HCT116 (cell line): ENCODE data around the gene SLC16A1. TPM values are rescaled to one million over a fixed set of nuclear protein-coding genes. Genes with fewer than 3 reads are reported as not detected.

Experiments used
- ATAC-seq: fragments of 200-7000 bp; cut with Tn5 transposase; 2 replicates; pipeline ENCODE4 v1.9.1; 2020; ENCODE audit warnings: mild to moderate bottlenecking, moderate library complexity
- BruUV-seq: library from RNA; stranded (reverse); fragments of 400-500 nt; replicated peaks from 2 replicates; lab custom pipeline; 2021; lab: Mats Ljungman, UMichigan
- CTCF ChIA-PET: fragments of 300-600 bp; sonication (Branson Sonifier 250); formaldehyde crosslinking; loops from one replicate; lab custom pipeline; 2021; ENCODE audit warnings: antibody characterized with exemption; lab: Charles Lee
- POLR2A ChIA-PET: fragments of 300-600, 350-600 bp; sonication (Branson Sonifier 250); formaldehyde crosslinking; loops from one replicate; lab custom pipeline; 2021; ENCODE audit warnings: antibody characterized with exemption; lab: Charles Lee
- RAD21 ChIA-PET, 2 experiments: fragments of 300-600 bp; sonication (Branson Sonifier 250); formaldehyde crosslinking; loops; one replicate each; lab custom pipeline; 2023; ENCODE audit warnings: low total read pairs in 2 of 2; ENCODE audit not compliant: uncharacterized antibody in 2 of 2, unreplicated experiment in 2 of 2, low non-redundant PET in 1 of 2; lab: Charles Lee
- DNase-seq: peaks from one replicate; pipeline ENCODE4 v3.0.0-alpha.2; 2010; ENCODE audit warnings: low read depth, low spot score
- H2AFZ ChIP-seq: fragments of 200-600 bp; shearing (Covaris generic), sonication (generic); 2 replicates; pipeline ENCODE4 v1.6.1; 2017; ENCODE audit warnings: low read depth, mixed run types, mixed read lengths, antibody characterized with exemption, low read length; ENCODE audit not compliant: poor library complexity, severe bottlenecking
- H3K27ac ChIP-seq: 2 replicates; pipeline ENCODE4 v1.5.1; 2012; ENCODE audit warnings: low read depth, low read length
- H3K27me3 ChIP-seq: fragments of 200-600 bp; sonication (generic); 2 replicates; pipeline ENCODE4 v1.6.1; 2016; ENCODE audit warnings: mixed run types, low read length, mixed read lengths; ENCODE audit not compliant: insufficient read depth
- H3K36me3 ChIP-seq, 2 experiments: fragments of 200-500 bp in 1 of 2; fragments of 200-600 bp in 1 of 2; sonication (Bioruptor generic) in 1 of 2; sonication (generic) in 1 of 2; 2 replicates each; pipeline versions ENCODE4 v1.5.1 to v1.6.1; 2014 to 2016; ENCODE audit warnings: low read length in 2 of 2, inconsistent platforms in 1 of 2, mixed read lengths in 1 of 2, mixed run types in 1 of 2; ENCODE audit not compliant: insufficient read depth in 2 of 2, control insufficient read depth in 1 of 2
- H3K4me1 ChIP-seq, 2 experiments: fragments of 200-600 bp in 1 of 2; sonication (generic) in 1 of 2; 2 replicates each; pipeline versions ENCODE4 v1.5.1 to v1.6.1; 2012 to 2017; ENCODE audit warnings: low read length in 2 of 2, inconsistent platforms in 1 of 2, mild to moderate bottlenecking in 1 of 2, mixed read lengths in 1 of 2, mixed run types in 1 of 2, moderate library complexity in 1 of 2; ENCODE audit not compliant: insufficient read depth in 2 of 2, control insufficient read depth in 1 of 2
- H3K4me2 ChIP-seq: fragments of 200-600 bp; sonication (generic); 2 replicates; pipeline ENCODE4 v1.6.1; 2017; ENCODE audit warnings: mixed run types, low read length, mixed read lengths
- H3K4me3 ChIP-seq, 2 experiments: fragments of 200-600 bp in 1 of 2; sonication (generic) in 1 of 2; replicated peaks in 1 of 2; 2 replicates each; pipeline ENCODE4 v1.5.1; 2011 to 2016; ENCODE audit warnings: low read length in 2 of 2, control low read depth in 1 of 2, low read depth in 1 of 2, mild to moderate bottlenecking in 1 of 2, mixed read lengths in 1 of 2, mixed run types in 1 of 2
- H3K79me2 ChIP-seq: fragments of 200-600 bp; sonication (generic); 2 replicates; pipeline ENCODE4 v1.6.1; 2017; ENCODE audit warnings: mild to moderate bottlenecking, mixed run types, low read length, moderate library complexity, mixed read lengths; ENCODE audit not compliant: insufficient read depth
- H3K9ac ChIP-seq: fragments of 200-600 bp; sonication (generic); 2 replicates; pipeline ENCODE4 v1.6.1; 2016; ENCODE audit warnings: low read length, mixed read lengths
- H3K9me2 ChIP-seq: fragments of 200-600 bp; sonication (generic), shearing (Covaris generic); 2 replicates; pipeline ENCODE4 v1.6.1; 2017; ENCODE audit warnings: mixed run types, mild to moderate bottlenecking, moderate library complexity; ENCODE audit not compliant: insufficient read depth
- H3K9me3 ChIP-seq, 2 experiments: fragments of 200-500 bp in 1 of 2; fragments of 200-600 bp in 1 of 2; sonication (Bioruptor generic) in 1 of 2; sonication (generic) in 1 of 2; 2 replicates each; pipeline ENCODE4 v1.6.1; 2014 to 2017; ENCODE audit warnings: low read length in 2 of 2, mixed read lengths in 2 of 2, inconsistent platforms in 1 of 2, low read depth in 1 of 2, mild to moderate bottlenecking in 1 of 2, mixed run types in 1 of 2, moderate library complexity in 1 of 2; ENCODE audit not compliant: control insufficient read depth in 1 of 2, insufficient read depth in 1 of 2
- H4K20me1 ChIP-seq: fragments of 200-600 bp; sonication (generic), shearing (Covaris generic); 2 replicates; pipeline ENCODE4 v1.6.1; 2017; ENCODE audit warnings: mixed run types, mild to moderate bottlenecking, moderate library complexity; ENCODE audit not compliant: insufficient read depth
- EGR1 ChIP-seq: IDR thresholded peaks from 2 replicates; pipeline ENCODE4 v1.6.1; 2012; ENCODE audit warnings: low read depth
- POLR2AphosphoS5 ChIP-seq: IDR thresholded peaks from 2 replicates; pipeline ENCODE4 v1.6.1; 2011; ENCODE audit warnings: mild to moderate bottlenecking, low read depth, low read length, moderate library complexity
- SP1 ChIP-seq: IDR thresholded peaks from 2 replicates; pipeline ENCODE4 v1.6.1; 2012; ENCODE audit warnings: low read depth
- YY1 ChIP-seq: IDR thresholded peaks from 2 replicates; pipeline ENCODE4 v1.6.1; 2011; ENCODE audit warnings: low read length, low read depth, moderate library complexity, mild to moderate bottlenecking; ENCODE audit not compliant: insufficient replicate concordance; ENCODE audit errors: extremely low read depth
- intact Hi-C: fragments of 100-400 bp; cut with micrococcal nuclease; formaldehyde crosslinking; loops from 2 replicates; pipeline ENCODE4 v1.10.0; 2022
- total RNA-seq: library from RNA; stranded (reverse); gene quantifications from one replicate; pipeline ENCODE4 v1.2.1, GENCODE V29; 2021; ENCODE audit not compliant: unreplicated experiment
- TF ChIP-seq, protein P1 (sequence below): IDR thresholded peaks from 2 replicates; pipeline ENCODE4 v1.6.1; 2012

Gene SLC16A1
- total RNA-seq, 1 experiment from 2014 or later: 96.7 TPM

DNA sequence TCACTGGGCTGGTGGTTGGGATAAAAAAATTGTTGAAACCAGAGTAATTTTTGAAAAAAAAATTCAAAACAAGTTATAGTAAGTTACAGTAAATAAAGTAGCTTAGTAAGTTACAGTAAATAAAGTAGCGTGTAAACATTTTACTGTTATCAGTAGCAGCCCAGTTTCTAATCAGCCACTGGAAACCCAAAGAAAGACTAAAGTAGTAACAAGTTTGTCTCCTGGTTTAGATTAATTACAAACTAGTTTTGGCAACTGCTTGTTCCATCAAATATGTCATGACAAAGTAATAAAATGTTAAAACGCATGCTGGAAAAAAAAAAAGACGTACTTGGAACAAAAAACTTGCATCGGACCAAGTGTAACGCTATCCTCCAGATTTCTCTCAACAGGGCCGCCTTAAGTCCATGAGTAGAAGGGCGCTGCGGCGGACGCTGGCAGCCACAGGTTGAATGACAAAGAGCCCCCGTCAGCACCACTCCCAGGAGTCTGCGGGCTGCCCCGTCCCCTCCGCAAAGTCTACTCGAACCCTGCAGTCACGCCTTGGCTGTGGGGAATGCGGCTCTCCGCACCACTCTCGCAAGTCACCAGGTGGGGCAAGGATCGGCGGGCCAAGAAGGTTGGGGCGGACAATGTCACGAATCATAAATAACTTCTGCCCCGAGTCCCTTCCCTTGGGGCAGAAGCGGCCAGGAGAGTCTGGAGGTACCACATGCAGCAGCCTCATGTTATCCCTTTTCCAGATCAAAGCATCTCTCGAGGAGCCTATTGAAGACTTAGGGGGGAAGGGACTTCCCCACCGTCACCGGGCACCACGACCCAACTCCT is 837 bp downstream of the SLC16A1 start:
- Histone ChIP-seq H3K4me2 (peak overlapping the region; percentile 92), H3K9me2 (no peaks in the 10 kb centered on the region), H3K27ac (peak overlapping the region; percentile 87), H3K4me3 (peak overlapping the region; percentile 76 to 84), H3K9ac (peak overlapping the region; percentile 91), H3K36me3 (peaks cover 0 to under 1% of the 10 kb centered on the region in 2 experiments; a peak in 1 of 4 replicates), H3K79me2 (peaks cover 93% of the 10 kb centered on the region), H2AFZ (no peak overlapping the region), H3K4me1 (peaks cover 8 to 32% of the 10 kb centered on the region in 2 experiments), H3K9me3 (no peaks in the 10 kb centered on the region), H3K27me3 (no peaks in the 10 kb centered on the region), H4K20me1 (peaks cover 21% of the 10 kb centered on the region; the same call in 1 of the 2 replicates)
- ATAC-seq (peak; percentile 44), DNase-seq (peak; percentile 38)
- TSS peak; percentile 47 for BruUV-seq
- TF ChIP-seq YY1 (peak; percentile 27), SP1 (no peak), EGR1 (no peak), POLR2AphosphoS5 (0 out of 2 replicates have a peak, but pooled peaks have one; percentile 23)
- TF ChIP-seq, protein P1, sequence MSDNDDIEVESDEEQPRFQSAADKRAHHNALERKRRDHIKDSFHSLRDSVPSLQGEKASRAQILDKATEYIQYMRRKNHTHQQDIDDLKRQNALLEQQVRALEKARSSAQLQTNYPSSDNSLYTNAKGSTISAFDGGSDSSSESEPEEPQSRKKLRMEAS: 0 out of 2 replicates have a peak, but pooled peaks have one; percentile 9
- RAD21 ChIA-PET: interaction anchor here in 1 of 2 experiments (1.1 kb wide), 1 partner anchor 151 kb away, joined by 3 read pairs; no protein-coding TSS in a partner anchor
- CTCF ChIA-PET: interaction anchor here (1.3 kb wide), 1 partner anchor 117 kb away, joined by 6 read pairs; the partner anchor contains the start of gene LRIG2
- intact Hi-C loops: loop anchor here (1.0 to 5.0 kb wide), 3 partner anchors 74 to 238 kb away; partner anchors contain the start of gene PPM1J
- POLR2A ChIA-PET: interaction anchor here (1.1 to 2.2 kb wide), 9 partner anchors 8 to 240 kb away, joined by 3 to 25 read pairs (median 5); partner anchors contain the start of genes LRIG2 and PPM1J
